Measurements from ENCODE around the gene CDH4.

GRCh38 chr20:61830241-61830930 lies 578.3 kb downstream of the CDH4 start:
- TF ChIP-seq NCOA1 (CRISPR knock-in tag; IDR thresholded peaks at IDR 0.05) (no peak), JUND (CRISPR knock-in tag; IDR thresholded peaks at IDR 0.05) (no peak), ZFP36 (IDR thresholded peaks at IDR 0.05; ENCODE audit: borderline replicate concordance, low read depth, low read length, partially characterized antibody) (no peak), ZFP37 (CRISPR knock-in tag; IDR thresholded peaks at IDR 0.05; ENCODE audit: borderline replicate concordance) (no peak), HNF4A (CRISPR knock-in tag; IDR thresholded peaks at IDR 0.05) (no peak), MEIS1 (CRISPR knock-in tag; IDR thresholded peaks at IDR 0.05; ENCODE audit: borderline replicate concordance) (no peak), ATF7 (IDR thresholded peaks at IDR 0.05) (no peak), ATF7 (CRISPR knock-in tag; IDR thresholded peaks at IDR 0.05) (no peak), MAX (IDR thresholded peaks at IDR 0.05) (no peak)
- TF ChIP-seq, protein P1, sequence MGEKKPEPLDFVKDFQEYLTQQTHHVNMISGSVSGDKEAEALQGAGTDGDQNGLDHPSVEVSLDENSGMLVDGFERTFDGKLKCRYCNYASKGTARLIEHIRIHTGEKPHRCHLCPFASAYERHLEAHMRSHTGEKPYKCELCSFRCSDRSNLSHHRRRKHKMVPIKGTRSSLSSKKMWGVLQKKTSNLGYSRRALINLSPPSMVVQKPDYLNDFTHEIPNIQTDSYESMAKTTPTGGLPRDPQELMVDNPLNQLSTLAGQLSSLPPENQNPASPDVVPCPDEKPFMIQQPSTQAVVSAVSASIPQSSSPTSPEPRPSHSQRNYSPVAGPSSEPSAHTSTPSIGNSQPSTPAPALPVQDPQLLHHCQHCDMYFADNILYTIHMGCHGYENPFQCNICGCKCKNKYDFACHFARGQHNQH (CRISPR knock-in tag; IDR thresholded peaks at IDR 0.05): no peak

Data from HepG2 (cell line).